ENCODE measurements around the gene MUC12. TPM values are rescaled to one million over a fixed set of nuclear protein-coding genes. Genes with fewer than 3 reads are reported as not detected.

Gene MUC12
- total and polyA plus RNA-seq, 4 donors: 0.16 TPM; not detected in 3

GRCh38 chr7:100968650-100969049 lies 715 bp upstream of the MUC12 start:
- WGBS: 45% methylated on average over 3 of the region's 3 CpGs
- H3K27me3 ChIP-seq (ENCODE audit: control insufficient read depth in 4 of 4, insufficient read depth in 4 of 4, low read length in 3 of 4): peaks cover 2 to 14% (median 3%) of the 10 kb centered on the region in 4 donors
- no peak overlapping the region for H3K4me3 ChIP-seq (ENCODE audit: low read depth in 1 of 3, low read length in 3 of 3)
- no peaks in the 10 kb centered on the region for H3K9me3 ChIP-seq (ENCODE audit: control insufficient read depth in 4 of 4, low read length in 3 of 4)
- TF ChIP-seq MAX (IDR thresholded peaks at IDR 0.05) (no peak), NR2F2 (IDR thresholded peaks at IDR 0.05) (no peak), GABPA (IDR thresholded peaks at IDR 0.05 in 1 of 2, conservative IDR thresholded peaks at IDR 0.05 in 1 of 2) (no peak), REST (IDR thresholded peaks at IDR 0.05) (no peak), RXRA (IDR thresholded peaks at IDR 0.05) (no peak)
- DNase-seq (ENCODE audit: low spot score): no peak
- H3K4me1 ChIP-seq (ENCODE audit: control insufficient read depth in 4 of 4, insufficient read depth in 4 of 4, low read length in 3 of 4): peaks cover 2 to 9% (median 6%) of the 10 kb centered on the region in 4 donors
- H3K27ac ChIP-seq (ENCODE audit: low read depth in 1 of 2, low read length in 2 of 2): no peak overlapping the region
- H3K36me3 ChIP-seq (ENCODE audit: control insufficient read depth in 4 of 4, insufficient read depth in 3 of 4, low read depth in 1 of 4, low read length in 3 of 4): peaks cover 0 to 2% (median 0%) of the 10 kb centered on the region in 4 donors
- H3K9ac ChIP-seq (ENCODE audit: low read depth in 1 of 2, low read length in 2 of 2): no peak overlapping the region

- Histone ChIP-seq H3K27me3 (ENCODE audit: control insufficient read depth in 4 of 4, insufficient read depth in 4 of 4, low read length in 3 of 4) (peaks cover 0 to 12% (median 1%) of the 10 kb centered on the region in 4 donors), H3K4me1 (ENCODE audit: control insufficient read depth in 4 of 4, insufficient read depth in 4 of 4, low read length in 3 of 4) (peaks cover 1 to 3% (median 2%) of the 10 kb centered on the region in 4 donors), H3K36me3 (ENCODE audit: control insufficient read depth in 4 of 4, insufficient read depth in 3 of 4, low read depth in 1 of 4, low read length in 3 of 4) (peaks cover 0 to 2% (median 0%) of the 10 kb centered on the region in 4 donors), H3K27ac (ENCODE audit: low read depth in 1 of 2, low read length in 2 of 2) (no peak overlapping the region), H3K9ac (ENCODE audit: low read depth in 1 of 2, low read length in 2 of 2) (no peak overlapping the region), H3K9me3 (ENCODE audit: control insufficient read depth in 4 of 4, low read length in 3 of 4) (no peaks in the 10 kb centered on the region), H3K4me3 (ENCODE audit: low read depth in 1 of 3, low read length in 3 of 3) (no peak overlapping the region)
- TF ChIP-seq HNF4G (IDR thresholded peaks at IDR 0.05) (no peak), REST (IDR thresholded peaks at IDR 0.05) (no peak), TAF1 (conservative IDR thresholded peaks at IDR 0.05) (no peak), CTCF (IDR thresholded peaks at IDR 0.05; ENCODE audit: low read depth, low read length, missing input control) (no peak), YY1 (IDR thresholded peaks at IDR 0.05) (no peak), ZBTB33 (IDR thresholded peaks at IDR 0.05) (no peak), FOXA1 (IDR thresholded peaks at IDR 0.05) (no peak), RXRA (IDR thresholded peaks at IDR 0.05) (no peak), ATF3 (IDR thresholded peaks at IDR 0.05) (no peak), GABPA (IDR thresholded peaks at IDR 0.05 in 1 of 2, conservative IDR thresholded peaks at IDR 0.05 in 1 of 2) (no peak), HNF4A (conservative IDR thresholded peaks at IDR 0.05) (no peak), NR2F2 (IDR thresholded peaks at IDR 0.05) (no peak), FOXA2 (IDR thresholded peaks at IDR 0.05) (no peak), SP1 (IDR thresholded peaks at IDR 0.05) (no peak), RAD21 (IDR thresholded peaks at IDR 0.05) (no peak), MAX (IDR thresholded peaks at IDR 0.05) (no peak), EGR1 (IDR thresholded peaks at IDR 0.05; ENCODE audit: low read depth in 2 of 2) (no peak), JUND (IDR thresholded peaks at IDR 0.05) (no peak)
- WGBS: 58% methylated on average over 14 of the region's 14 CpGs
- no peak for DNase-seq (ENCODE audit: low spot score)
These were observed 2.0 kb downstream of the MUC12 start for GRCh38 chr7:100971111-100972001.

All from liver (tissue), 9 donors.